ENCODE measurements around the gene CEACAM18. TPM values are rescaled to one million over a fixed set of nuclear protein-coding genes. Genes with fewer than 3 reads are reported as not detected.

The CEACAM18 gene
- total RNA-seq, result 1 to 10 TPM; 2.4 to 4.4 (median 2.5) TPM

DNA sequence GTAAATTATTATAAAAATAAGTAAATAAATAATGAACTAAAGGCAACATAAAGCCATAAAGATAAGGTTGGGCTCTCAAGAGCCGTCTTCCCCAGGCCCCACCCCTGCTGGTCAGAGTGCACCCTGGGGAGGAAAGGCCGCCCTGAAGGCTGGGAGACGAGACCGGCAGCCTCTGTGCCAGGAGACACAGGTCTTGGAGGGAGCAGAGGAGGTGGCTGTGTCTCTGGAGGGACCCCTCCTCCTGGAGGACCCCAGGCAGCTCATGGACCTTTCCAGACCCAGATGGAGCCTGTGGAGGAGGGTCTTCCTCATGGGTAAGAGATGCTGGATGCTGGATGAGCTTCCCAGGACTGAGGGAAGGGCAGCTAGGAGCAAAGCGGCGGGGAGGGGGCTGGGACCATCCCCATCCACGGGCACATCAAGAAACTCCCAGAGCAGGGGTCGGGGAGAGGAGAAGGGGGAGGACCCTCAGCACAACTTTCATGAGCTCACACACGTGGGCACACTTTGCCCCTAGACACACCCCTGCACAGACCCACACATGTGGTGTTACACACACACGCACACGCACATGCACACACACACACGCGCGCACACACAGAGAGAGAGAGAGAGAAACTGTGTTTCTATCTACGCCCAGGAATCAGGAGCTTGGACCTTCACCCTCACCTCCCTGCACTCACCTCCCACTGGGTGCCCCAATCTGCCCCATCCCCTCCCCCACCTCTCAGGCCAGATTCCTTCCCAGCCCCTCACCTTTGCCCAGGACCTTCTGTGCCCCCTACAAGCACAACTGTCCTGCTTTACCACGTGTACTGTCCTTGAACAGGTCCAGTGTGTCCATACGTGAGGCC is at the start of gene CEACAM18:
Gene CEACAM18, plus strand, starts transcription at position 159 of the 854 bp plus-strand sequence.
- Histone ChIP-seq H3K4me1 (peaks cover 0 to 9% (median 0%) of the 10 kb centered on the region in 4 donors), H3K4me3 (peak within 1 kb of the TSS in 3 of 4 donors; percentile 25 to 56 (median 56)), H3K27ac (peak within 1 kb of the TSS in 3 of 4 donors; percentile 74 to 92 (median 86)), H3K36me3 (peaks cover 0 to 5% (median 0%) of the 10 kb centered on the region in 3 donors), H3K27me3 (no peaks in the 10 kb centered on the region), H3K9me3 (no peaks in the 10 kb centered on the region)
- TF ChIP-seq CTCF (IDR thresholded peaks at IDR 0.05), result no peak
- TF ChIP-seq POLR2A (IDR thresholded peaks at IDR 0.05), result peak; percentile 83 to 92
- DNase-seq, result peak in 2 of 3 donors; percentile 86 to 90

DNA sequence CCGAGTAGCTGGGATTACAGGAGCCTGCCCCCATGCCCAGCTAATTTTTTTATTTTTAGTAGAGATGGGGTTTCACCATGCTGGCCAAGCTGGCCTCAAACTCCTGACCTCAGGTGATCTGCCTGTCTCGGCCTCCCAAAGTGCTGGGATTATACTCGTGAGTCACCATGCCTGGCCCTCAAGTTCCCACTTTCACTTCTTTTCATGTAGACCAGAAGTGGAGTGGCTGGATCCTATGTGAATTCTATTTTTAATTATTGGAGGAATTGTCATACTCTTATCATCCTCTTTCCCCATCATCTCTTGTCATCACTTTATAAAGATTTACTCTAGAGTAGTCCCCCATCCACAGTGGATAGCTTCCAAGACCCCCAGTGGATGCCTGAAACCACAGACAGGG is 48.1 kb upstream of the CEACAM18 start:
- no peak for DNase-seq

GRCh38 chr19:51431124-51431523 is 47.2 kb upstream of the CEACAM18 start:
- Histone ChIP-seq H3K27ac (no peak overlapping the region), H3K36me3 (no peaks in the 10 kb centered on the region), H3K4me1 (no peaks in the 10 kb centered on the region), H3K4me3 (no peak overlapping the region), H3K9me3 (no peaks in the 10 kb centered on the region), H3K27me3 (no peaks in the 10 kb centered on the region)
- no peak for TF ChIP-seq POLR2A (IDR thresholded peaks at IDR 0.05)
- TF ChIP-seq CTCF (IDR thresholded peaks at IDR 0.05), result no peak
- DNase-seq, result no peak

More for the DNA sequence above, 48.1 kb upstream of the CEACAM18 start:
- TF ChIP-seq POLR2A (IDR thresholded peaks at IDR 0.05), result no peak
- TF ChIP-seq CTCF (IDR thresholded peaks at IDR 0.05), result no peak
- Histone ChIP-seq H3K9me3 (no peaks in the 10 kb centered on the region), H3K27ac (no peak overlapping the region), H3K27me3 (no peaks in the 10 kb centered on the region), H3K36me3 (no peaks in the 10 kb centered on the region), H3K4me3 (no peak overlapping the region), H3K4me1 (no peaks in the 10 kb centered on the region)

DNA sequence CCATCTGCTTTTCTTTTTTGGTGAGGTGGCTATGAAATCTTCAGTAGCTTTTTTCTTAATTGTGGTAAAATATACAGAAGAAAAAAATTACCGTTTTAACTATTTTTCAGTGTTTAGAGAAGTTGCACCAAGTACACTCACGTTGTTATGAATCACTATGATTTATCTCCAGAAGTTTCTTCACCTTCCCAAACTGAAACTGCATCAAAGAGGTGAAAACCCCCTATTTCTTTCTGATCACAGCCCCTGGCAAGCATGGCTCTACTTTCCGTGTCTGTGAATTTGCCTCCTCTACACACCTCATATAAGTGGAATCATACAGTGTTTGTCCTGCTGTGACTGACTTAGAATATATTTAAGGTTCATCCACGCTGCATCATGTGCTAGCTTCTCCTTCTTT is 45.3 kb upstream of the CEACAM18 start:
- Histone ChIP-seq H3K27ac (no peak overlapping the region), H3K4me1 (no peaks in the 10 kb centered on the region), H3K9me3 (no peaks in the 10 kb centered on the region), H3K36me3 (no peaks in the 10 kb centered on the region), H3K27me3 (no peaks in the 10 kb centered on the region), H3K4me3 (no peak overlapping the region)
- TF ChIP-seq CTCF (IDR thresholded peaks at IDR 0.05), result no peak
- TF ChIP-seq POLR2A (IDR thresholded peaks at IDR 0.05), result no peak
- DNase-seq, result no peak

GRCh38 chr19:51434456-51434855 is 43.9 kb upstream of the CEACAM18 start:
- no peaks in the 10 kb centered on the region for H3K9me3 ChIP-seq
- no peak for DNase-seq
- no peak overlapping the region for H3K27ac ChIP-seq
- no peak for TF ChIP-seq CTCF (IDR thresholded peaks at IDR 0.05)
- TF ChIP-seq POLR2A (IDR thresholded peaks at IDR 0.05), result no peak
- peaks cover 0 to 6% (median 0%) of the 10 kb centered on the region in 4 donors for H3K4me1 ChIP-seq
- H3K36me3 ChIP-seq, result no peaks in the 10 kb centered on the region
- no peaks in the 10 kb centered on the region for H3K27me3 ChIP-seq
- no peak overlapping the region for H3K4me3 ChIP-seq

All from Peyer's patch (tissue), 4 donors.